Activated T-cell treated with anti-CD3 and anti-CD28 coated beads, Interleukin-2, amount 50 U/mL, for 24 hours (primary cell): ENCODE data around the gene RNU1-2.
"Not testable (repeated sequence)": the region's sequence is repeated elsewhere in the genome, so short reads cannot be mapped to it uniquely, and the experiment has no call there.

Experiments
- DNase-seq: peaks from one replicate; pipeline ENCODE4 v3.0.0-alpha.2; 2020
- H3K27ac Mint-ChIP-seq: 2 replicates; pipeline ENCODE4 v1.8.0; 2020; ENCODE audit warnings: mild to moderate bottlenecking, mixed read lengths
- H3K27me3 Mint-ChIP-seq: 2 replicates; pipeline ENCODE4 v1.8.0; 2020; ENCODE audit warnings: mixed read lengths
- H3K36me3 Mint-ChIP-seq: 2 replicates; pipeline ENCODE4 v1.8.0; 2020; ENCODE audit warnings: low read depth, mixed read lengths
- H3K4me1 Mint-ChIP-seq: 2 replicates; pipeline ENCODE4 v1.8.0; 2020; ENCODE audit warnings: low read depth, mixed read lengths
- H3K4me3 Mint-ChIP-seq: 2 replicates; pipeline ENCODE4 v1.8.0; 2020; ENCODE audit warnings: mild to moderate bottlenecking, moderate library complexity, mixed read lengths
- H3K9me3 Mint-ChIP-seq: 2 replicates; pipeline ENCODE4 v1.8.0; 2020; ENCODE audit warnings: mixed read lengths

The RNU1-2 gene

DNA sequence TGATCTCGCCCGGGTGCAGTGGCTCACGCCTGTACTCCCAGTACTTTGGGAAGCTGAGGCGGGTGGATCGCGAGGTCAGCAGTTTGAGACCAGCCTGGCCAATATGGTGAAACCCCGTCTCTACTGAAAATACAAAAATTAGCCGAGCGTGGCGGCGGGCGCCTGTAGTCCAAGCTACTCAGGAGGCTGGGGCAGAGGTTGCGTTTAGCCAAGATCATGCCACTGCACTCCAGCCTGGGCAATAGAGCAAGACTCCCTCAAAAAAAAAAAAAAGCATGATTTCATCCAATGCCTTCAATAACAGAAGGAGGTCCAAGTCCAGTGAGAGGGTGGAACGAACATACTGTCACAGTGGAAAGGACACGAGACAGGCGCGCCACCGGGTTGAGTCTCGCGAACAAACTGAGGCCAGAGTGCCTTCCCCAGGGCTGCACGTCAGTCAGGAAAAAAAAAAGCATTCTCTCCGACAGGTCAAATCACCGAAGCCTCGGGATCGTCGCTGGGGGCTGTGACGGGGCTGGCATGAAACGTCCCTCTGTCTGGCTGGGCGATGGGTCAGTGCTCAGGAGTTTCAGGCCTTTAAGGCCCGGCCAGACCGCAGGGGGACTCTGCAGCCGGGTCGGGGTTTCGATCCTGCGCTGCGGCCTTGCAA, 17.5 kb downstream of the RNU1-2 start:
- no peaks in the 10 kb centered on the region for H3K36me3 Mint-ChIP-seq
- peak overlapping the region; percentile 67 for H3K27ac Mint-ChIP-seq
- DNase-seq, result no peak
- no peaks in the 10 kb centered on the region for H3K9me3 Mint-ChIP-seq
- peaks cover 37% of the 10 kb centered on the region for H3K4me1 Mint-ChIP-seq
- peak overlapping the region; percentile 75 for H3K4me3 Mint-ChIP-seq
- no peaks in the 10 kb centered on the region for H3K27me3 Mint-ChIP-seq

- Mint-ChIP-seq H3K27me3 (no peaks in the 10 kb centered on the region), H3K4me3 (peak overlapping the region; percentile 87), H3K27ac (peak overlapping the region; percentile 76), H3K9me3 (no peaks in the 10 kb centered on the region), H3K36me3 (no peaks in the 10 kb centered on the region), H3K4me1 (peaks cover 35% of the 10 kb centered on the region)
- peak; percentile 99 for DNase-seq
Observed at GRCh38 chr1:16913833-16914662, 18.3 kb downstream of the RNU1-2 start.

- DNase-seq, H3K27me3 Mint-ChIP-seq, H3K9me3 Mint-ChIP-seq, H3K36me3 Mint-ChIP-seq: not testable (repeated sequence)
- Mint-ChIP-seq H3K27ac (peak overlapping the region; percentile 76), H3K4me1 (peaks cover 33% of the 10 kb centered on the region), H3K4me3 (peak overlapping the region; percentile 87)
Observed at GRCh38 chr1:16914928-16915626, 19.3 kb downstream of the RNU1-2 start.

GRCh38 chr1:16915627-16915973, 19.8 kb downstream of the RNU1-2 start:
- Mint-ChIP-seq H3K4me3 (peak overlapping the region; percentile 87), H3K9me3 (no peaks in the 10 kb centered on the region), H3K4me1 (peaks cover 33% of the 10 kb centered on the region), H3K36me3 (no peaks in the 10 kb centered on the region), H3K27me3 (no peaks in the 10 kb centered on the region), H3K27ac (peak overlapping the region; percentile 76)
- DNase-seq, result no peak

DNA sequence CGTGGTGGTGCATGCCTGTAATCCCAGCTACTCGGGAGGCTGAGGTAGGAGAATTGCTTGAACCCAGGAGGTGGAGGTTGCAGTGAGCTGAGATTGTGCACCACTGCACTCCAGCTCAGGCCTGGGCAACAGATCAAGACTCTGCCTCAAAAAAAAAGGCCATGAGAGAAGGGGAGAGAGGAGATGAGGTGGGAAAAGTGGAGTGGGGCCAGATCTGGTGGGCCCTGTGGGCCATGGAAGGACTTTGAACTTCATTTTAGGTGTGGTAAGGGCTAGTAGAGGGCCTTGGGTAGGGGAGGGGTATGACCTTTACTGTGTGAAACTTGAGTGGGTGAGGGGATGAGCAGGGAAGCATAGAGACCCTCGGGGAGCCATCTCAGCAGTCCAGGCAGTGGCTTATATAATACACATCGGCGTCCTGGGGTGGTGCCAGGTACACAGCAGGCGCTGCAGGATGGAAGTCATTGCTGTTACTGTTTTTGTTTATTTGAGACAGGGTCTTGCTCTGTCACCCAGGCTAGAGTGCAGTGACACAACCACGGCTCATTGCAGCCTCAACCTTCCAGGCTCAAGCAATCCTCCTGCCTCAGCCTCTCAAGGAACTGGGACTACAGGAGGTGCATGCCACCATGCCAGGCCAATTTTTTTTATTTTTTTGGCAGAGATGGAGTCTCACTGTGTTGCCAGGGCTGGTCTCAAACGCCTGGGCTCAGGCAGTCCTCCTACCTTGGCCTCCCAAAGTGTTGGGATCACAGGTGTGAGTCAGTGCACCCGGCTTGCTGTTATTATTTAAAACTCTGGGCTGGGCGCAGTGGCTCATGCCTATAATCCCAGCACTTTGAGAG, 20.5 kb downstream of the RNU1-2 start:
- H3K27ac Mint-ChIP-seq, H3K36me3 Mint-ChIP-seq, DNase-seq, H3K9me3 Mint-ChIP-seq, H3K27me3 Mint-ChIP-seq: not testable (repeated sequence)
- Mint-ChIP-seq H3K4me3 (peak overlapping the region; percentile 15), H3K4me1 (peaks cover 37% of the 10 kb centered on the region)

DNA sequence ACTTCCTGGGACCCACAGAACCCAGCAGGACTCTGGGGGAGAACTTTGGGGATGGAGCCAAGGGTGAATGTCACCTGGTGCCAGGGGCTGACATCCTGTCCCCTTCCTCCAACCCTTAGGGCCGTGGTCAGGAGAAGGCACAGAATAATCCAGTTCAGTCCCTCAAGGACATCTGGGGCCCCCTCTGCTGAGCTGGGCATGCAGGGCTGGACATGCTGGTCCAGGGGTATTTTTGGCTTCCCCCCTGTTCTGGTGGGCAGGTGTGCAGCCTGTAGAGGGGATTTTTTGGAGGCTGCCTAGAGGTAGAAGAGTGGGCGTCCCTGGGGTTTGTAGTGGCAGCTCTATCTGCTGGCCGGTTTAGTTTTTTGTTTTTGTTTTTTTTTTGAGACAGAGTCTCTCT, 22.6 kb downstream of the RNU1-2 start:
- DNase-seq, result no peak
- H3K4me1 Mint-ChIP-seq, result peaks cover 39% of the 10 kb centered on the region
- H3K36me3 Mint-ChIP-seq, result no peaks in the 10 kb centered on the region
- no peaks in the 10 kb centered on the region for H3K27me3 Mint-ChIP-seq
- no peak overlapping the region for H3K4me3 Mint-ChIP-seq
- H3K9me3 Mint-ChIP-seq, result no peaks in the 10 kb centered on the region
- no peak overlapping the region for H3K27ac Mint-ChIP-seq

- DNase-seq, H3K27ac Mint-ChIP-seq, H3K27me3 Mint-ChIP-seq, H3K4me3 Mint-ChIP-seq, H3K9me3 Mint-ChIP-seq, H3K36me3 Mint-ChIP-seq: not testable (repeated sequence)
- peaks cover 35% of the 10 kb centered on the region for H3K4me1 Mint-ChIP-seq
Observed at GRCh38 chr1:16918936-16919665, 23.3 kb downstream of the RNU1-2 start.

- DNase-seq, result no peak
- no peaks in the 10 kb centered on the region for H3K36me3 Mint-ChIP-seq
- H3K27me3 Mint-ChIP-seq, result no peaks in the 10 kb centered on the region
- H3K4me1 Mint-ChIP-seq, result peaks cover 25% of the 10 kb centered on the region
- H3K27ac Mint-ChIP-seq, result peak overlapping the region; percentile 69
- no peaks in the 10 kb centered on the region for H3K9me3 Mint-ChIP-seq
- H3K4me3 Mint-ChIP-seq, result no peak overlapping the region
Observed at GRCh38 chr1:16920951-16921350, 25.2 kb downstream of the RNU1-2 start.

- Mint-ChIP-seq H3K4me3 (peak within 1 kb of the TSS; percentile 78), H3K27ac (peak within 1 kb of the TSS; percentile 69), H3K9me3 (no peaks in the 10 kb centered on the region), H3K36me3 (no peaks in the 10 kb centered on the region), H3K4me1 (peaks cover 23% of the 10 kb centered on the region), H3K27me3 (no peaks in the 10 kb centered on the region)
- DNase-seq, result peak; percentile 67
Observed at GRCh38 chr1:16921391-16922185, 25.8 kb downstream of the RNU1-2 start, which contains the start of gene CROCC. CROCC (plus strand) TSS chr1:16921931; CDS start chr1:16922019, 88 bp downstream.

DNA sequence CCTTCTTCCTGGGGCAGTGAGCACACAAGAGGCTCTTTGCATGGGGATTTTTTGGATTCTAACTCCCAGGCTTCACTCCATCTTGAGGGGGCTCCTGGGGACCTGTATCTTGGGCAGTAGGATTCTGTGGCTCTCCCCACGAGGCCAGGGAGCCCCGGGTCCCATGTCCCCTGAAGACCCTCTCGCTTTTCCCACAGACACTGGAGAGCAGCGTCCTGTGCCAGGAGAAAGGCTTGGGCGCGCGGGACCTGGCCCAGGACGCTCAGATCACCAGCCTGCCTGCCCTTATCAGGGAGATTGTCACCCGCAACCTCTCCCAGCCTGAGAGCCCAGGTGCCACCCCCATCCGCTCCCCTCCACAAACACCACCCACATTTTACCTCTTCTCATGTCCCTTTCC, 26.7 kb downstream of the RNU1-2 start:
- no peaks in the 10 kb centered on the region for H3K9me3 Mint-ChIP-seq
- H3K27ac Mint-ChIP-seq, result peak overlapping the region; percentile 19
- H3K4me3 Mint-ChIP-seq, result peak overlapping the region; percentile 78
- peaks cover 24% of the 10 kb centered on the region for H3K4me1 Mint-ChIP-seq
- no peaks in the 10 kb centered on the region for H3K36me3 Mint-ChIP-seq
- DNase-seq, result no peak
- no peaks in the 10 kb centered on the region for H3K27me3 Mint-ChIP-seq

GRCh38 chr1:16922885-16923431, 27.2 kb downstream of the RNU1-2 start:
- Mint-ChIP-seq H3K36me3 (no peaks in the 10 kb centered on the region), H3K27me3 (no peaks in the 10 kb centered on the region), H3K27ac (peak overlapping the region; percentile 19), H3K4me3 (peak overlapping the region; percentile 78), H3K9me3 (no peaks in the 10 kb centered on the region), H3K4me1 (peaks cover 24% of the 10 kb centered on the region)
- no peak for DNase-seq

GRCh38 chr1:16924216-16924918, 28.6 kb downstream of the RNU1-2 start:
- Mint-ChIP-seq H3K27ac (no peak overlapping the region), H3K4me3 (no peak overlapping the region), H3K4me1 (peaks cover 24% of the 10 kb centered on the region), H3K9me3 (no peaks in the 10 kb centered on the region), H3K36me3 (no peaks in the 10 kb centered on the region), H3K27me3 (no peaks in the 10 kb centered on the region)
- no peak for DNase-seq
